GM18858 (cell line): Measurements from ENCODE around the gene DOCK6.

ENCODE experiments used
- ATAC-seq: cut with Tn5 transposase; IDR thresholded peaks from one replicate; pipeline ENCODE4 v1.9.1; 2021; ENCODE audit not compliant: unreplicated experiment

Gene DOCK6

GRCh38 chr19:11227195-11227886 lies 35.0 kb downstream of the DOCK6 start:
- no peak for ATAC-seq

DNA sequence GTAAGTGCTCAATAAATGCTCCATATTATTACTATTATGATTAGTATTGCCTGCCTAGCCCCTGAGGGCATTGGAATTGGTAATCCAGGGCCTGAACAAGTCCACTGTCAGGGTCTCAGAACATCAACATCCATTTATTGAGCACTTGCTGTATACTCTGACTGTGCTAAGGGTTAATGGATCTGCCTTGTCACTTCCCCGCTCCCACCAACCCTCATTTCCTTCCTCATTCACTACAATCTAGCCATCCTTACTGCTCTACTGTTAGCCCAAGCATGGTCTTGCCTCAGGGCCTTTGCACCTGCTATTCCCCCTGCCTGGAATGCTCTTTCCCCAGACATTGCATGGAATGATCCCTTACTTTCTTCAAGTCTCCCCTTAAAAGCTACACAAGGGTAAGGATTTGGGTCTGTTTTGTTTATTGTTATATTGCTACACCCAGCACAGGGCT lies 35.6 kb downstream of the DOCK6 start:
- ATAC-seq, result no peak

DNA sequence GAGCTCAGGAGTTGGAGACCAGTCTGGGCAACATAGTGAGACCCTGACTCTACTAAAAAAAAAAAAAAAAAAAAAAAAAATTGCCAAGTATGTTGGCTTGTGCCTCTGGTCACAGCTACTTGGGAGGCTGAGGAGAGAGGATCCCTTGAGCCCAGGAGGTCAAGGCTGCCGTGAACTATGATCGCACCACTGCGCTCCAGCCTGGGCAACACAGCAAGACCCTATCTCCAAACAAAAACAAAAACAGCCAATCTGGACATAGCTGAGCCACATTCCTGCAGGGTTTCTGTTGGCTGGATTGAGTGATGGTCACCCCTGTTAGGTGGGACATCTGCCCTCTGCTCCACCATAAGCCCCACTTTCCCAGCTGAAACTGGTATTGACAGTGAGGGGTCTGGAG lies 36.5 kb downstream of the DOCK6 start:
- no peak for ATAC-seq

- no peak for ATAC-seq
Measured at GRCh38 chr19:11225172-11225571, 37.2 kb downstream of the DOCK6 start.

GRCh38 chr19:11224429-11224828 lies 37.9 kb downstream of the DOCK6 start:
- no peak for ATAC-seq

DNA sequence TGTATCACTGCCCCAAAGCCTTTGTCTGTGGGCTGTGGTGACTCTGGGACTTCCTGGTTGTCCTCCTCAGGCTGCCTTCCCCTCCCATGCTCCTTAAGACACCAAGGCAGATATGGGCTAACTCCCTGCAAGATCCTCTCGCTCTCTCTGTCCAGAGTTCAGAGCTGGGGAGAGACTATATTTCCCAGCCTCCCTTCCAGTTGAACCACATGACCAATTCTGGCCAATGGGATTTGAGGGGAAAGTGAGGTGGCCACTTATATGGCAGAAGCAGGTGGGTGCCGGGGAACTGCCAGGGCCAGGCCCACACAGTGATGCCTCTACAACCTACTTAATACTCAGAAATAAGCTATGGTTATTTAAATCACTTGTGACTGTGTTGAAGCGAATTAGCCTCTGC lies 39.1 kb downstream of the DOCK6 start:
- ATAC-seq, result no peak

DNA sequence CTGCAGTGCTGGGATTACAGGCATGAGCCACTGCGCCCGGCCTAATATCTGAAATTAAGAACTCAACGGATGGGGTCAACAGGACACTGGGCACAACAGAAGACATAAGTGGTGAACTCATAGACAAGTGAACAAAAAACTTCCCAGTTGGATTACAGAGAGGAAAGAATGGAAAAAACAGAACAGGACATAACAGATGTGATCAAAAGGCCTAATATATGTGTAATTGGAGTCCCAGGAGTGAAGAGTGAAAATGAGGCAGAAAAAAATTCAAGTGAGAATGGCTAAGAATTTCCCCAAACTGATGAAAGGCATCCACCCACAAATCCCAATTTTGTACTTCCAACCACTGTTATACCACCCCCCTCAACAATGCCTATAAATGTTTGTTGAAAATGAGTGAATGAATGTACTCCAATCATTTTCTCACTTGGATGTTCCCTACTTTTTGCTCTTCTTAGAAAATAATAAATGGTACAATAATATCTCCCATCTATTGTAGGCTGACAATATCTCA lies 41.2 kb downstream of the DOCK6 start:
- no peak for ATAC-seq

GRCh38 chr19:11214387-11214786 lies 47.9 kb downstream of the DOCK6 start:
- ATAC-seq, result no peak

DNA sequence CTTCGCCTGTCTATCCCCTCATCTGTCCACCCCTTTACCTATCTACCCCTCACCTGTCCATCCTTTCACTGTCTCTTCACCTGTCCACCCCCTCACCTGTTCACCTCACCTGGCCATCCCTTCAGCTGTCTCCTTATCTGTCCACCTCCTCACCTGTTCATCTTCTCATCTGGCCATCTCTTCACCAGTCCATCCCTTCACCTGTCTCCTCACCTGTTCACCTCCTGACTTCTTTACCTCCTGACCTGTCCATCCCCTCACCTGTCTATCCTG lies 51.7 kb downstream of the DOCK6 start:
- no peak for ATAC-seq

- no peak for ATAC-seq
Measured at GRCh38 chr19:11209839-11210655, 52.3 kb downstream of the DOCK6 start.

GRCh38 chr19:11208561-11209471 lies 53.5 kb downstream of the DOCK6 start:
- ATAC-seq, result no peak

GRCh38 chr19:11205939-11206570 lies 56.3 kb downstream of the DOCK6 start:
- no peak for ATAC-seq

DNA sequence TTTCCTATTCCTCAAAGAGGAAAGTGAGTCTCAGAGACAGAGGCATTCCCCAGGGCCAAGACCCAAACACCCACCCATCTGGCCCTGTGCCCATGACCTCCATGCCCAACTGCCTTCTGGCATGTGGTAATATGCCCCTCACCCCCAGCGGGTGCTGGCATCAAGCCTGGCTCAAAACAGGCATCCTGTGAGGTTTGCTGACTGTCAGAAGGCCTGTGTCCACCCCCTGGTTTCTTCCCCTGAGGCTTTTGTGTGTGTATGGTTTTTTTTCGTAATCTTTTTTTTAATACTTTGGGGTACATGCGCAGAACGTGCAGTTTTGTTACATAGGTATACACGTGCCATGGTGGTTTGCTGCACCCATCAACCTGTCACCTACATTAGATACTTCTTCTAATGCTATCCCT lies 57.4 kb downstream of the DOCK6 start:
- no peak for ATAC-seq

GRCh38 chr19:11204076-11204602 lies 58.2 kb downstream of the DOCK6 start:
- no peak for ATAC-seq

- ATAC-seq, result no peak
Measured at GRCh38 chr19:11203194-11204075, 58.9 kb downstream of the DOCK6 start.

- ATAC-seq, result no peak
Measured at GRCh38 chr19:11202488-11203193, 59.7 kb downstream of the DOCK6 start.

- no peak for ATAC-seq
Measured at GRCh38 chr19:11201791-11202190, 60.5 kb downstream of the DOCK6 start.

GRCh38 chr19:11200931-11201330 lies 61.4 kb downstream of the DOCK6 start:
- no peak for ATAC-seq

DNA sequence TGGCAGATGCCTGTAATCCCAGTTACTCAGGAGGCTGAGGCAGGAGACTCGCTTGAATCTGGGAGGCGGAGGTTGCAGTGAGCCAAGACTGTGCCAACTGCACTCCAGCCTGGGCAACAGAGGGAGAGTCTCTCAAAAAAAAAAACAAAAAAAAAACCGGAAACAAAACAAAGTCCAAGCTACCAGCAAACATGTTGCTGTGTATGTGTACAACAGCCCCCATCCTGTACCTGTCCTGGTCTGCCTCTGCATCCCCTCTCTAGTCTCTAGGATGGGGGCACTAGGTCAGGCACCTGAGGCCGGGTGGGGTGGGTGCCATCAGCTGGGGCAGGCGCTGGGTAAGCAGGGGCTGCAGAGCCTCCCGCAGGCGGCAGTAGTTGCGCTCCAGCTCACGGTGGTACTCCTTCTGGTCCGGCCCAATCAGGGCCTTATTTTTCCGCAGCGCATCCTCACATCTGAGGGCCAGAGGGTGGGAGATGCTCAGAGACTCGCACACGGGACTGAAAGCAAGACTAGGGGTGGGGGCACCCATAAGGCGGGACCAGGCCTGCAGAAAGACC lies 62.2 kb downstream of the DOCK6 start:
- ATAC-seq, result no peak
